Measurements from ENCODE around the gene POPDC3.

DNA sequence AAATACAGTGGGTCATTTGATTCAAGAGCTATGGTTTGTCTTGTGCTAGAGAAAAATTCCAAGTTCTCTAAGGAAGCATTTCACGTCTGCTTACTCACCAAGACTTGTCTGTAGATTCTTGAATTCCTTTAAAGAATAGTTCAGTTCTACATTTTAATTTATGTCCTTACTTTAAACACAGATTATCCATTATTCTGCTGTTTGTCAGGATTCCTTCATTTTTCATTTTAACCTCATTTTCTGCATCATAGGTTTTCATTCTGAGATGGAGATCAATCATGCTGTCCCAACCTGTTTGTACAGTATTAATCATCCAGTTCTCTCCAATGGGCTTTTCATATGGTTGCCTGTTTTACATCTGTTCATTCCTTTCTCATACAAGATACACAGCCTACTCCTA, 24.5 kb upstream of the POPDC3 start:
- TF ChIP-seq RFX5 (IDR thresholded peaks at IDR 0.05; ENCODE audit: low read depth, low read length): no peak
- no peak for TF ChIP-seq POLR2A (IDR thresholded peaks at IDR 0.05; ENCODE audit: low read depth, low read length)
- TF ChIP-seq RAD21 (IDR thresholded peaks at IDR 0.05; ENCODE audit: low read length): no peak

Measured in IMR-90 (cell line).